ENCODE measurements around the gene ZFAND4.
"Not testable (repeated sequence)": the region's sequence is repeated elsewhere in the genome, so short reads cannot be mapped to it uniquely, and the experiment has no call there.

ZFAND4 gene

GRCh38 chr10:45580371-45581215 lies 92.0 kb downstream of the ZFAND4 start:
- Histone ChIP-seq H3K4me3 (ENCODE audit: insufficient read depth, low read length, poor library complexity, severe bottlenecking) (peak overlapping the region; percentile 37), H3K27ac (ENCODE audit: low read depth, low read length) (no peak overlapping the region)

GRCh38 chr10:45578384-45578971 lies 94.1 kb downstream of the ZFAND4 start:
- Histone ChIP-seq H4K20me1 (ENCODE audit: low read depth, low read length) (no peaks in the 10 kb centered on the region), H3K4me2 (ENCODE audit: low read depth, low read length, poor library complexity, severe bottlenecking) (no peak overlapping the region), H3F3A (ENCODE audit: insufficient read depth) (no peaks in the 10 kb centered on the region), H3K27ac (ENCODE audit: low read depth, low read length) (no peak overlapping the region), H3K36me3 (ENCODE audit: low read length) (no peaks in the 10 kb centered on the region), H3K4me3 (ENCODE audit: insufficient read depth, low read length, poor library complexity, severe bottlenecking) (no peak overlapping the region), H3K27me3 (ENCODE audit: low read length) (no peaks in the 10 kb centered on the region), H3K79me2 (ENCODE audit: insufficient read depth, low read length) (peaks cover 5% of the 10 kb centered on the region), H3K9ac (ENCODE audit: low read length) (no peak overlapping the region), H3K9me3 (ENCODE audit: insufficient read depth, low read length) (no peaks in the 10 kb centered on the region), H2AFZ (ENCODE audit: low read depth, low read length, severe bottlenecking) (no peak overlapping the region), H3K9me2 (replicated peaks; ENCODE audit: insufficient read depth, low read length) (no peaks in the 10 kb centered on the region)
- TF ChIP-seq EZH2phosphoT487 (conservative IDR thresholded peaks at IDR 0.05; ENCODE audit: low read length) (no peak), CTCF (IDR thresholded peaks at IDR 0.05; ENCODE audit: insufficient read depth, low read length, poor library complexity, severe bottlenecking) (no peak)

More at GRCh38 chr10:45580371-45581215, 92.0 kb downstream of the ZFAND4 start:
- Histone ChIP-seq H3K79me2 (ENCODE audit: insufficient read depth, low read length) (peaks cover 5% of the 10 kb centered on the region), H3K9me2 (replicated peaks; ENCODE audit: insufficient read depth, low read length) (no peaks in the 10 kb centered on the region), H3K27me3 (ENCODE audit: low read length) (no peaks in the 10 kb centered on the region), H3K9me3 (ENCODE audit: insufficient read depth, low read length) (no peaks in the 10 kb centered on the region), H3K4me2 (ENCODE audit: low read depth, low read length, poor library complexity, severe bottlenecking) (peak overlapping the region; percentile 65), H4K20me1 (ENCODE audit: low read depth, low read length) (no peaks in the 10 kb centered on the region), H2AFZ (ENCODE audit: low read depth, low read length, severe bottlenecking) (no peak overlapping the region), H3K9ac (ENCODE audit: low read length) (peak overlapping the region; percentile 30), H3F3A (ENCODE audit: insufficient read depth) (no peaks in the 10 kb centered on the region), H3K36me3 (ENCODE audit: low read length) (no peaks in the 10 kb centered on the region)
- no peak for TF ChIP-seq EZH2phosphoT487 (conservative IDR thresholded peaks at IDR 0.05; ENCODE audit: low read length)
- TF ChIP-seq CTCF (IDR thresholded peaks at IDR 0.05; ENCODE audit: insufficient read depth, low read length, poor library complexity, severe bottlenecking), result no peak

- H3K4me3 ChIP-seq (ENCODE audit: insufficient read depth, low read length, poor library complexity, severe bottlenecking), result no peak overlapping the region
- peaks cover 3% of the 10 kb centered on the region for H3K79me2 ChIP-seq (ENCODE audit: insufficient read depth, low read length)
- H3F3A ChIP-seq (ENCODE audit: insufficient read depth), result no peaks in the 10 kb centered on the region
- no peak overlapping the region for H3K27ac ChIP-seq (ENCODE audit: low read depth, low read length)
- H3K9me3 ChIP-seq (ENCODE audit: insufficient read depth, low read length), result no peaks in the 10 kb centered on the region
- no peak overlapping the region for H3K4me2 ChIP-seq (ENCODE audit: low read depth, low read length, poor library complexity, severe bottlenecking)
- no peaks in the 10 kb centered on the region for H3K27me3 ChIP-seq (ENCODE audit: low read length)
- no peaks in the 10 kb centered on the region for H4K20me1 ChIP-seq (ENCODE audit: low read depth, low read length)
- H3K36me3 ChIP-seq (ENCODE audit: low read length), result no peaks in the 10 kb centered on the region
- no peak for TF ChIP-seq EZH2phosphoT487 (conservative IDR thresholded peaks at IDR 0.05; ENCODE audit: low read length)
- no peak for TF ChIP-seq CTCF (IDR thresholded peaks at IDR 0.05; ENCODE audit: insufficient read depth, low read length, poor library complexity, severe bottlenecking)
- H3K9ac ChIP-seq (ENCODE audit: low read length), result no peak overlapping the region
- no peaks in the 10 kb centered on the region for H3K9me2 ChIP-seq (replicated peaks; ENCODE audit: insufficient read depth, low read length)
- H2AFZ ChIP-seq (ENCODE audit: low read depth, low read length, severe bottlenecking), result no peak overlapping the region
Observed at GRCh38 chr10:45575966-45576597, 96.5 kb downstream of the ZFAND4 start.

GRCh38 chr10:45575032-45575761 lies 97.4 kb downstream of the ZFAND4 start:
- not testable (repeated sequence) for H3K36me3 ChIP-seq (ENCODE audit: low read length); H3K4me2 ChIP-seq (ENCODE audit: low read depth, low read length, poor library complexity, severe bottlenecking); H3K79me2 ChIP-seq (ENCODE audit: insufficient read depth, low read length); H2AFZ ChIP-seq (ENCODE audit: low read depth, low read length, severe bottlenecking); H3K4me3 ChIP-seq (ENCODE audit: insufficient read depth, low read length, poor library complexity, severe bottlenecking); H3K9me3 ChIP-seq (ENCODE audit: insufficient read depth, low read length); H3F3A ChIP-seq (ENCODE audit: insufficient read depth); H3K27me3 ChIP-seq (ENCODE audit: low read length); H3K9me2 ChIP-seq (replicated peaks; ENCODE audit: insufficient read depth, low read length); H3K9ac ChIP-seq (ENCODE audit: low read length); H3K27ac ChIP-seq (ENCODE audit: low read depth, low read length); H4K20me1 ChIP-seq (ENCODE audit: low read depth, low read length)
